GM19463 (cell line): ENCODE measurements around the gene BTBD8.

Experiments used
- ATAC-seq: cut with Tn5 transposase; IDR thresholded peaks from one replicate; pipeline ENCODE4 v1.9.1; 2021; ENCODE audit warnings: mild to moderate bottlenecking, moderate library complexity; ENCODE audit not compliant: unreplicated experiment

Gene BTBD8

GRCh38 chr1:92087542-92087941, 7.4 kb downstream of the BTBD8 start:
- no peak for ATAC-seq

GRCh38 chr1:92091625-92092024, 11.5 kb downstream of the BTBD8 start:
- ATAC-seq, result no peak

- no peak for ATAC-seq
Measured at GRCh38 chr1:92094090-92094489, 13.9 kb downstream of the BTBD8 start.

GRCh38 chr1:92094595-92094994, 14.4 kb downstream of the BTBD8 start:
- ATAC-seq, result no peak

GRCh38 chr1:92095874-92096273, 15.7 kb downstream of the BTBD8 start:
- no peak for ATAC-seq

- no peak for ATAC-seq
Measured at GRCh38 chr1:92096317-92096716, 16.2 kb downstream of the BTBD8 start.

- ATAC-seq, result no peak
Measured at GRCh38 chr1:92105546-92106081, 25.5 kb downstream of the BTBD8 start.

GRCh38 chr1:92108631-92109030, 28.5 kb downstream of the BTBD8 start:
- no peak for ATAC-seq

GRCh38 chr1:92117526-92117925, 37.4 kb downstream of the BTBD8 start:
- ATAC-seq, result no peak

GRCh38 chr1:92118826-92119225, 38.7 kb downstream of the BTBD8 start:
- ATAC-seq, result no peak

GRCh38 chr1:92123868-92124267, 43.7 kb downstream of the BTBD8 start:
- ATAC-seq, result no peak

GRCh38 chr1:92125204-92125603, 45.1 kb downstream of the BTBD8 start:
- no peak for ATAC-seq

GRCh38 chr1:92126088-92126487, 45.9 kb downstream of the BTBD8 start:
- no peak for ATAC-seq

GRCh38 chr1:92134331-92134730, 54.2 kb downstream of the BTBD8 start:
- no peak for ATAC-seq

- ATAC-seq, result no peak
Measured at GRCh38 chr1:92136341-92136740, 56.2 kb downstream of the BTBD8 start.

- ATAC-seq, result no peak
Measured at GRCh38 chr1:92154934-92155333, 74.8 kb downstream of the BTBD8 start.

GRCh38 chr1:92159593-92159992, 79.4 kb downstream of the BTBD8 start:
- ATAC-seq, result no peak

- ATAC-seq, result no peak
Measured at GRCh38 chr1:92165389-92165788, 85.2 kb downstream of the BTBD8 start.

- ATAC-seq, result no peak
Measured at GRCh38 chr1:92167151-92167550, 87.0 kb downstream of the BTBD8 start.

GRCh38 chr1:92168657-92169056, 88.5 kb downstream of the BTBD8 start:
- no peak for ATAC-seq

GRCh38 chr1:92169214-92170005, 89.3 kb downstream of the BTBD8 start:
- no peak for ATAC-seq

- ATAC-seq, result no peak
Measured at GRCh38 chr1:92184632-92185031, 104.5 kb downstream of the BTBD8 start.

GRCh38 chr1:92186081-92186480, 105.9 kb downstream of the BTBD8 start:
- ATAC-seq, result no peak
